Measurements from ENCODE around the gene APH1A. TPM values are rescaled to one million over a fixed set of nuclear protein-coding genes. Genes with fewer than 3 reads are reported as not detected.

APH1A gene
- total and polyA plus RNA-seq, 5 donors from 2014 or later, result 74.0 to 119 (median 79.0) TPM

GRCh38 chr1:150267896-150268295 lies 920 bp downstream of the APH1A start:
- DNase-seq (no peak), ATAC-seq (ENCODE audit: low read depth in 2 of 2) (no peak)
- Histone ChIP-seq H3K4me1 (ENCODE audit: control insufficient read depth, insufficient read depth, low read length, poor library complexity, severe bottlenecking) (peaks cover 26% of the 10 kb centered on the region), H3K36me3 (ENCODE audit: control insufficient read depth, insufficient read depth, low read length) (peaks cover 31% of the 10 kb centered on the region), H3K9me3 (ENCODE audit: control insufficient read depth in 2 of 2, low read length in 2 of 2) (no peaks in the 10 kb centered on the region), H3K27me3 (ENCODE audit: control insufficient read depth, insufficient read depth, low read length) (no peaks in the 10 kb centered on the region), H3K4me3 (ENCODE audit: low read depth, low read length) (peak overlapping the region; percentile 91), H3K27ac (ENCODE audit: insufficient read depth, low read length, poor library complexity, severe bottlenecking) (peak overlapping the region; percentile 93)
- Mint-ChIP-seq H3K9me3 (peaks cover 0 to 2% (median 0%) of the 10 kb centered on the region in 7 donors), H3K27ac (peak overlapping the region; percentile 96 to 99 (median 98)), H3K36me3 (peaks cover 19% of the 10 kb centered on the region), H3K4me3 (peak overlapping the region; percentile 93 to 99 (median 96)), H3K4me1 (peaks cover 6 to 34% (median 24%) of the 10 kb centered on the region in 4 donors), H3K27me3 (peaks cover 4% of the 10 kb centered on the region)

GRCh38 chr1:150263549-150263948 lies 5.3 kb downstream of the APH1A start:
- ATAC-seq (ENCODE audit: low read depth in 2 of 2), result no peak
- Histone ChIP-seq H3K36me3 (ENCODE audit: control insufficient read depth, insufficient read depth, low read length) (peaks cover 31% of the 10 kb centered on the region), H3K4me1 (ENCODE audit: control insufficient read depth, insufficient read depth, low read length, poor library complexity, severe bottlenecking) (peaks cover 16% of the 10 kb centered on the region), H3K4me3 (ENCODE audit: low read depth, low read length) (no peak overlapping the region), H3K27ac (ENCODE audit: insufficient read depth, low read length, poor library complexity, severe bottlenecking) (no peak overlapping the region), H3K9me3 (ENCODE audit: control insufficient read depth in 2 of 2, low read length in 2 of 2) (no peaks in the 10 kb centered on the region), H3K27me3 (ENCODE audit: control insufficient read depth, insufficient read depth, low read length) (peaks cover 5% of the 10 kb centered on the region)
- peaks cover 20% of the 10 kb centered on the region for H3K27me3 Mint-ChIP-seq
- H3K4me3 Mint-ChIP-seq, result no peak overlapping the region
- no peaks in the 10 kb centered on the region for H3K9me3 Mint-ChIP-seq
- no peak for DNase-seq
- H3K36me3 Mint-ChIP-seq, result peaks cover 19% of the 10 kb centered on the region
- H3K27ac Mint-ChIP-seq, result peak overlapping the region in 1 of 3 donors; percentile 60
- H3K4me1 Mint-ChIP-seq, result peaks cover 0 to 20% (median 14%) of the 10 kb centered on the region in 4 donors

- no peaks in the 10 kb centered on the region for H3K9me3 Mint-ChIP-seq
Measured at GRCh38 chr1:150262388-150263320, 6.2 kb downstream of the APH1A start.

GRCh38 chr1:150261367-150261766 lies 7.4 kb downstream of the APH1A start:
- H3K27me3 ChIP-seq (ENCODE audit: control insufficient read depth, insufficient read depth, low read length), result peaks cover 22% of the 10 kb centered on the region
- DNase-seq (no peak), ATAC-seq (ENCODE audit: low read depth in 2 of 2) (no peak)
- H3K9me3 ChIP-seq (ENCODE audit: control insufficient read depth in 2 of 2, low read length in 2 of 2), result no peaks in the 10 kb centered on the region
- Mint-ChIP-seq H3K27me3 (peaks cover 42% of the 10 kb centered on the region), H3K36me3 (peaks cover 11% of the 10 kb centered on the region), H3K4me1 (peaks cover 0 to 6% (median 3%) of the 10 kb centered on the region in 4 donors), H3K27ac (no peak overlapping the region), H3K9me3 (no peaks in the 10 kb centered on the region), H3K4me3 (no peak overlapping the region)
- H3K36me3 ChIP-seq (ENCODE audit: control insufficient read depth, insufficient read depth, low read length), result peaks cover 22% of the 10 kb centered on the region
- no peak overlapping the region for H3K27ac ChIP-seq (ENCODE audit: insufficient read depth, low read length, poor library complexity, severe bottlenecking)
- no peak overlapping the region for H3K4me3 ChIP-seq (ENCODE audit: low read depth, low read length)
- H3K4me1 ChIP-seq (ENCODE audit: control insufficient read depth, insufficient read depth, low read length, poor library complexity, severe bottlenecking), result peaks cover 3% of the 10 kb centered on the region

More at GRCh38 chr1:150262388-150263320, 6.2 kb downstream of the APH1A start:
- no peaks in the 10 kb centered on the region for H3K9me3 ChIP-seq (ENCODE audit: control insufficient read depth in 2 of 2, low read length in 2 of 2)
- peaks cover 10% of the 10 kb centered on the region for H3K4me1 ChIP-seq (ENCODE audit: control insufficient read depth, insufficient read depth, low read length, poor library complexity, severe bottlenecking)
- H3K36me3 ChIP-seq (ENCODE audit: control insufficient read depth, insufficient read depth, low read length), result peaks cover 31% of the 10 kb centered on the region
- H3K4me3 Mint-ChIP-seq, result no peak overlapping the region
- H3K4me1 Mint-ChIP-seq, result peaks cover 0 to 11% (median 8%) of the 10 kb centered on the region in 4 donors
- no peak overlapping the region for H3K4me3 ChIP-seq (ENCODE audit: low read depth, low read length)
- peaks cover 13% of the 10 kb centered on the region for H3K27me3 ChIP-seq (ENCODE audit: control insufficient read depth, insufficient read depth, low read length)
- H3K27me3 Mint-ChIP-seq, result peaks cover 29% of the 10 kb centered on the region
- peaks cover 19% of the 10 kb centered on the region for H3K36me3 Mint-ChIP-seq
- ATAC-seq (ENCODE audit: low read depth in 2 of 2), result no peak
- no peak for DNase-seq
- no peak overlapping the region for H3K27ac ChIP-seq (ENCODE audit: insufficient read depth, low read length, poor library complexity, severe bottlenecking)
- H3K27ac Mint-ChIP-seq, result peak overlapping the region in 1 of 3 donors; percentile 73

GRCh38 chr1:150259758-150260669 lies 8.8 kb downstream of the APH1A start:
- H3K36me3 Mint-ChIP-seq, result peaks cover 5% of the 10 kb centered on the region
- Histone ChIP-seq H3K9me3 (ENCODE audit: control insufficient read depth in 2 of 2, low read length in 2 of 2) (no peaks in the 10 kb centered on the region), H3K27me3 (ENCODE audit: control insufficient read depth, insufficient read depth, low read length) (peaks cover 27% of the 10 kb centered on the region), H3K36me3 (ENCODE audit: control insufficient read depth, insufficient read depth, low read length) (peaks cover 9% of the 10 kb centered on the region), H3K27ac (ENCODE audit: insufficient read depth, low read length, poor library complexity, severe bottlenecking) (no peak overlapping the region), H3K4me1 (ENCODE audit: control insufficient read depth, insufficient read depth, low read length, poor library complexity, severe bottlenecking) (peaks cover 12% of the 10 kb centered on the region), H3K4me3 (ENCODE audit: low read depth, low read length) (no peak overlapping the region)
- H3K4me3 Mint-ChIP-seq, result no peak overlapping the region
- no peak for ATAC-seq (ENCODE audit: low read depth in 2 of 2)
- no peak overlapping the region for H3K27ac Mint-ChIP-seq
- H3K27me3 Mint-ChIP-seq, result peaks cover 55% of the 10 kb centered on the region
- no peak for DNase-seq
- H3K4me1 Mint-ChIP-seq, result peaks cover 5 to 18% (median 14%) of the 10 kb centered on the region in 4 donors
- no peaks in the 10 kb centered on the region for H3K9me3 Mint-ChIP-seq

GRCh38 chr1:150259217-150259616 lies 9.6 kb downstream of the APH1A start:
- ATAC-seq (ENCODE audit: low read depth in 2 of 2), result no peak
- peaks cover 59% of the 10 kb centered on the region for H3K27me3 Mint-ChIP-seq

More at GRCh38 chr1:150259217-150259616, 9.6 kb downstream of the APH1A start:
- Histone ChIP-seq H3K4me1 (ENCODE audit: control insufficient read depth, insufficient read depth, low read length, poor library complexity, severe bottlenecking) (peaks cover 12% of the 10 kb centered on the region), H3K27ac (ENCODE audit: insufficient read depth, low read length, poor library complexity, severe bottlenecking) (no peak overlapping the region), H3K4me3 (ENCODE audit: low read depth, low read length) (no peak overlapping the region), H3K27me3 (ENCODE audit: control insufficient read depth, insufficient read depth, low read length) (peaks cover 27% of the 10 kb centered on the region), H3K9me3 (ENCODE audit: control insufficient read depth in 2 of 2, low read length in 2 of 2) (no peaks in the 10 kb centered on the region), H3K36me3 (ENCODE audit: control insufficient read depth, insufficient read depth, low read length) (peaks cover under 1% of the 10 kb centered on the region)
- Mint-ChIP-seq H3K36me3 (no peaks in the 10 kb centered on the region), H3K27ac (no peak overlapping the region), H3K9me3 (no peaks in the 10 kb centered on the region), H3K4me3 (no peak overlapping the region), H3K4me1 (peaks cover 5 to 18% (median 13%) of the 10 kb centered on the region in 4 donors)
- no peak for DNase-seq
